Tibial nerve (tissue), 3 donors: Measurements from ENCODE around the gene SLIT3.

Source experiments
- CTCF ChIP-seq, 5 experiments: fragments of 200-600 bp in 3 of 5; fragments of 450-650 bp in 2 of 5; sonication (generic) in 3 of 5; IDR thresholded peaks; one replicate each; pipeline ENCODE4 v1.5.1; 2016 to 2019; ENCODE audit warnings: antibody characterized with exemption in 5 of 5, mild to moderate bottlenecking in 3 of 5, moderate library complexity in 2 of 5
- POLR2A ChIP-seq, 2 donors: fragments of 450-650 bp; IDR thresholded peaks; one replicate each; pipeline ENCODE4 v1.6.1; 2017; ENCODE audit warnings: antibody characterized with exemption in 2 of 2, mild to moderate bottlenecking in 2 of 2, moderate library complexity in 2 of 2

- TF ChIP-seq CTCF (IDR thresholded peaks at IDR 0.05): no peak
- TF ChIP-seq POLR2A (IDR thresholded peaks at IDR 0.05): no peak
Observed at GRCh38 chr5:168809218-168809617, 491.7 kb downstream of the SLIT3 start.
